ENCODE data around the gene TPI1.
"Not testable (repeated sequence)": the region's sequence is repeated elsewhere in the genome, so short reads cannot be mapped to it uniquely, and the experiment has no call there.

TPI1 gene

GRCh38 chr12:6869049-6870021 lies 2.0 kb downstream of the TPI1 start:
- peak; percentile 77 to 89 for DNase-seq

- not testable (repeated sequence) for DNase-seq
Measured at GRCh38 chr12:6870304-6870703, 3.0 kb downstream of the TPI1 start.

DNA sequence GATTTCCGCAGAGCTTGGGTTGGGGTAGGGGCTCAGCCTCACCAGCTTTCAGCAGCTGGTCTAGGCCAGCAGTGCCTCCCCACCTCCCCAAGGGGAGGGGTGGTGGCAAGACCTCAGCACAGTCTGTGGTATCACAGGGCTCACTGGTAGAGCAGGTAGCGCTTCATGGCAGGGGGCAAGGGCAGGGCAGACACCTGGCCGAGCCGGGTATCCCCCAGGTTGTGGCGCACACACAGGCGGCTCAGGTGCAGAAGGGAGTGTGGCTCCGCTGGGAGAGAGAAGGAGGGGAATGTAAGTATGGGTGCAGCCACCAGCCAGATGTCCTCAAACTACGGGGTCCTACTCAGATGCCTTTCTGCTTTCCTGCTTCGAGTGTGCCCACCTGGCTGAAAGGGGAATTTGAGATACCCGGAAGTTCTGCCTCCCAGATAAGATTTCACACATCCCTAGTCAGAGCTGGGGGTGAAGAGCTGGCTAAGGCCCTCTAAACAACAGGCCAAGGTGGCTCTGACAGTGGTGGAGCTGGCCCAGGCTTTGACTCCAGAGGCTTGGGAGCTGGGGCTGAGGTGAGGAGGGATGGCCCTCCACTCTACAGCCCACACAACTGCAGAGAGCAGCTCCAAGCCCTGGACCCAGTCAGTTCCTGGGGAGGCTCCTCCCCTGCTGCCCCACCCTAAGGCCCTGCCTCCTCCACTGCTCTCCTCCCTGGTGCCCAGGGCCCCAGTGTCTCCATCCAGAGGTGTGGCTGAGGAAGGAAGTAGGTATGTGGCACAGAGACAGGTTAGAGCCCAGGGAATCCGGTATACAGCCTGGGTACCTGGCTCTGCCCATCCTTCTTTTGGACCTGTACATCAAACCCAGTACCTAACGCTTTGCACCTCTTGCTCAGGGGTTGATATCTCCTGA lies 4.0 kb downstream of the TPI1 start:
- no peak for DNase-seq

- peak; percentile 80 to 83 for DNase-seq
Measured at GRCh38 chr12:6872073-6873048, 5.0 kb downstream of the TPI1 start.

DNA sequence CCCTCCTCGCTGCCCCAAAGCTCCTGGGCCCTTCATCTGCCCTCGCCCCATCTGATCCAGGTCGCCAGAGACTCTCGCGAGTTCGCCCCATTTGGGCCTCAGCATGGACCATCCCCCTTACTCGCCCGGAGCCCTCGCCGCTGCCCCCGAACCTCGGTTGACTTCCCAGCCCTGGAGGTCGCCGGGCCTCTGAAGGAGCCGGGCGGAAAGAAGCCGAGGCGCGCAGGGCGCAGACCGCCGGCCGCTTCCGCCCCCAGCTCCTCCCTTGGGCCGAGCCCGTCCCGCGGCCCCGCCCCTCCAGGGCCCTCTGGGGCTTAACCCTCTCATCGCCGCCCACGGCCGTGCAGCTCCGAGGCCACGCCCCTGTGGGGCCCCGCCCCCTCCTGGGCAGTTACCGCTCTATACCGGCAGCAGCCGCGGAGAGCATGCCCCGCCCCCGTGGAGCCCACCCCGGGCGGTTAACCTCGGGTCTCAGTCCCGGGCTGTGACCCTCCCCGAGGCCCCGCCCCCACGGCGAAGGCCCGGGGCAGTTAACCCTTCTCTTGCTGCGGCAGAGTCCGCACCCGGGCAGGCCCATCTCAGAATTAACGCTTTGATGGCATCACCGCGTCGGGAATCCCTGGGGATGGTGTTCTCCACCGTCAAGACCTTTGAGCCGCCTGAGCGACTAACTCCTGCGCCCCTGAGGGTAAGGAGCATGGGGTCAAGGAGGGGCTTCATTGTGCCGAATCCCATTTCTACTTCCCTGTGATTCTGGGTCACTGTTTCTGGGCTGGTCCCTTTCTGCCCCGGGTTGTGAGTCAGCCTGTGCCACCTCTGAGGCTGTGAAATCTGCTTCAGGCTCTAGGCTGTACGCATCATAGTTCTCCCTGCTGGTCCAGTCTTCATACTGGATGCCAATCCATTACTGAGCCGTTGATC lies 6.0 kb downstream of the TPI1 start, which contains the start of gene SPSB2:
Gene SPSB2, minus strand, starts transcription at position 210 of the 921 bp plus-strand sequence. CDS start 402 bp downstream, outside the sequence.
- peak; percentile 99 for DNase-seq

GRCh38 chr12:6874015-6874368 lies 6.7 kb downstream of the TPI1 start:
- not testable (repeated sequence) for DNase-seq

DNA sequence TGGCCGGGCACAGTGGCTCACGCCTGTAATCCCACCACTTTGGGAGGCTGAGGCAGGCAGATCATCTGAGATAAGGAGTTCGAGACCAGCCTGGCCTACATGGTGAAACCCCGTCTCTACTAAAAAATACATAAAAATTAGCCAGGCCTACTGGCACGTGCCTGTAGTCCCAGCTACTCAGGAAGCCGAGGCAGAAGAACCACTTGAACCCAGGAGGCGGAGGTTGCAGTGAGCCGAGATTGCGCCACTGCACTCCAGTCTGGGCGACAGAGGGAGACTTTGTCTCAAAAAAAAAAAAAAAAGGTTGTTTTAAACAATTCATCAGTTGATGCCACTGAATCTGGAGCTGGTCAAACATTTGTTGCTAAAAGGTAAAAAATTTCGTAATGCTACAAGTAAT lies 12.5 kb downstream of the TPI1 start:
- DNase-seq, result not testable (repeated sequence)

- DNase-seq, result no peak
Measured at GRCh38 chr12:6883252-6883651, 15.9 kb downstream of the TPI1 start.

DNA sequence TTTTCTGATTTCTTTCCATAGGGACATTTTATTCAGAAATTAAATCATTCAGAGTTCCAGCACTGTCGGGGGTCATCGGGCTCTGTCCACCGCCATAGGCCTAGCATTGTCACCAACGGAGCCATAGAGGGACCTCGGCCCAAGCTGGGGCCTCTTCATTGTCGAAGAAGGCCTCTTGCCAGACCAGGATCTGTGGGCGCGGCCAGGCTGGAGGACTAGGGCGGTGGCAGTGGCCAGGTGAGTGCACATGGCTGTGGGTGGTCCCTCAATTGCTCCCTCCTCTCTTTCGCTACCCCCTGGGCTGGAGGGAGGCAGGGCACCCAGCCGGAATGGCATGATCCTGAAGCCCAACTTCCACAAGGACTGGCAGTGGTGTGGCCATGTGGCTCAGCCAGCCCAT lies 16.4 kb downstream of the TPI1 start:
- DNase-seq, result no peak

DNA sequence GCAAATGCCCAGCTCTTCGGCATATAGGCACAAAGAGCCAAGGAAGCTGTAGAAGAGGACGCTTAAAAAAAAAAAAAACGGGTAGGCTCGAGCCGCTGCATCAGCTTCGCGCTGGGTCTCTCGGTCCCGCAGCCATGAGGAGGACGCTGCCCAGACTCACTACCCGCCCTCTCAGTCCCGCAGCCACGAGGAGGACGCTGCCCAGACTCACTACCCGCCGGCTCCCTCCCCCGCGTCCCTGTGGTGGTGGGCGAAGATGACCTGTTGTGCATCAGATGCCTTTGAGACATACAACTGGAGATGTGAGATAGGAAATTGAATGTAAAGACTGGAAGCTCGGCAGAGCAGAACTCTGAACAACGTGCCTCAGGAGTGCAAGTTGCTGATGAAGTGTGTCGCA lies 17.2 kb downstream of the TPI1 start:
- DNase-seq, result no peak

DNA sequence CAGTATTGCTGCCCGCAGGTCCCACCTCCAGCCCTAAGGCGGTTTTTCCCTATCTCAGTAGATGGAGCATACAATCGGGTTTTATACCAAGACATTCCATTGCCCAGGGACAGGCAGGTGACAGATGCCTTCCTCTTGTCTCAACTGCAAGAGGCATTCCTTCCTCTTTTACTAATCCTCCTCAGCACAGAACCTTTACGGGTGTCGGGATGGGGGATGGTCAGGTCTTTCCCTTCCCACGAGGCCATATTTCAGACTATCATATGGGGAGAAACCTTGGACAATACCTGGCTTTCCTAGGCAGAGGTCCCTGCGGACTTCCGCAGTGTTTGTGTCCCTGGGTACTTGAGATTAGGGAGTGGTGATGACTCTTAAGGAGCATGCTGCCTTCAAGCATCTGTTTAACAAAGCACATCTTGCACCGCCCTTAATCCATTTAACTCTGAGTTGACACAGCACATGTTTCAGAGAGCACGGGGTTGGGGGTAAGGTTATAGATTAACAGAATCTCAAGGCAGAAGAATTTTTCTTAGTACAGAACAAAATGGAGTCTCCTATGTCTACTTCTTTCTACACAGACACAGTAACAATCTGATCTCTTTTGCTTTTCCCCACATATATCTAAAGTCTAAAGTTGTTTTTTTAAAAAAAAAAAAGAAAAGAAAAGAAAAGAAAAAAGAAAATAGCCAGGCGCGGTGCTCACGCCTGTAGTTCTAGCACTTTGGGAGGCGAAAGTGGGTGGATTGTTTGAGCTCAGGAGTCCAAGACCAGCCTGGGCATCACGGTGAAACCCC lies 19.1 kb downstream of the TPI1 start:
- not testable (repeated sequence) for DNase-seq

DNA sequence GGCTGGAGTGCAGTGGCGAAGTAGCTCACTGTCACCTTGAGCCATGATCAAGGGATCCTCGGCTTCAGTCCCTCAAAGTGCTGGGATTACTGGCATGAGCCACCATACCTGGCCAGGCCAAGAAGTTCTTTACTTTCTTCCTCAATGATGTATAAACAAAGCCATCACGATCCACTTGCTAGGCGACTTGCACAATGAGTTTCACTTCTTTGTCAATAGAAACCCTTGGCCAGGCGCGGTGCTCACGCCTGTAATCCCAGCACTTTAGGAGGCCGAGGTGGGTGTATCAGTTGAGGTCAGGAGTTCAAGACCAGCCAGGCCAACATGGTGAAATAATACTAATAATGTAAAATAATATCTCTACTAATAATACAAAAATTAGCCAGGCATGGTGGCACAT lies 20.1 kb downstream of the TPI1 start:
- no peak for DNase-seq

DNA sequence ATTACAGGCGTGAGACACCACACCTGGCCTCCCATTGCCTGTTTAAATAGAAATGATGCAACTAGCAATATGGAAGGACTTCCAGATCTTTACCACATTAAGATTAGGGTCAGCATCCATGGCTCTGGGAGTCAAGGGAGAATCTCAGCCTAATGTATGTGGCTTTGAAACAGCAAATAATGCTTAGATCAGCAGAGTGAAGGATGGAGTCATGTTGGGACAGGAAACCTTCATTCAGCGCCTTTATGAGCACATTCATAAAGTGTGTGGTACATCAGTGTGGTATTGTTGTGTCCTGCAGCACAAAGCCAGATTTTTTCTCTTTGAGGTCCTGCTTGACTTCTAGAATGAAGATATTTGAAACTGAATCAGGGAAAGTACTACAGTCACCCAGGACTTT lies 21.0 kb downstream of the TPI1 start:
- no peak for DNase-seq

DNA sequence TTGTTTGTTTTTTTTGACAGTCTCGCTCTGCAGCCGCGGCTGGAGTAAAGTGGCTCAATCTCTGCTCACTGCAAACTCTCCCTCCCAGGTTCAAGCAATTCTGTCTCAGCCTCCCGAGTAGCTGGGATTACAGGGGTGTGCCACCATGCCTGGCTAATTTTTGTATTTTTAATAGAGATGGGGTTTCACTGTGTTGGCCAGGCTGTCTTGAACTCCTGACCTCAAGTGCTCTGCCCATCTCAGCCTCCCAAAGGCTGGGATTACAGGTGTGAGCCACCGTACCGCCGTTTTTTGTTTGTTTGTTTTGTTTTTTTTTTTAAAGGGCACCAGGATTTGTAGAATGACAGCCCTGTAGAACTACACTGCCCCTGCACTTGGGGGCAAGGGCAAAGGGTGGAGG lies 21.5 kb downstream of the TPI1 start:
- DNase-seq, result not testable (repeated sequence)

DNA sequence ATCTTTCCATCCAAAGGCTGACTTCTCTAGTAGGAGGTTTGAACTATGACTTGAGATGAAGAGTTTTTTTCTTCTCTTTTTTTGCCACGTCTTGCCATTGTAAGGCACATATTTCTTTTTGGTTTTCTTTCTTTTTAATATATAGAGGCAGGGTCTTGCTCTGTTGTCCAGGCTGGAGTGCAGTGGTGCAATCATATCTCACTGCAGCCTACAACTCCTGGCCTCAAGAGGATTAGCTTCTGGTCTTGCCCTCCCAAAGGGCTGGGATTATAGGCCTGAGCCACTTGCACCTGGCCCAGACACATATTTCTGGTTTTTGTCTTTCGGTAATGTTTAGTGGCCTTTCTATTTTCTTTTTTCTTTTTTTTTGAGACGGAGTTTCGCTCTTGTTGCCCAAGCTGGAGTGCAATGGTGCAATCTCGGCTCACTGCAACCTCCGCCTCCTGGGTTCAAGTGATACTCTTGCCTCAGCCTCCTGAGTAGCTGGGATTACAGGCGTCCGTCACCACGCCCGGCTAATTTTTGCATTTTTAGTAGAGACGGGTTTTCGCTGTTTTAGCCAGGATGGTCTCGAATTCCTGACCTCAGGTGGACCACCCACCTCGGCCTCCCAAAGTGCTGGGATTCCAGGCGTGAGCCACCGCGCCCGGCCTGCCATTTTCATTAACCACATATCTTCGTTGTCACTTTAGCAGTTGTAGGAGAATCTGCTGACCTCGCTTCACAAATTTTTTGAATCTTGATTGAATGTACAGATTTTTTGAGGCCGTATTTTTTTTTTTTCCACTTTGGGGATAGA lies 22.6 kb downstream of the TPI1 start:
- not testable (repeated sequence) for DNase-seq

DNA sequence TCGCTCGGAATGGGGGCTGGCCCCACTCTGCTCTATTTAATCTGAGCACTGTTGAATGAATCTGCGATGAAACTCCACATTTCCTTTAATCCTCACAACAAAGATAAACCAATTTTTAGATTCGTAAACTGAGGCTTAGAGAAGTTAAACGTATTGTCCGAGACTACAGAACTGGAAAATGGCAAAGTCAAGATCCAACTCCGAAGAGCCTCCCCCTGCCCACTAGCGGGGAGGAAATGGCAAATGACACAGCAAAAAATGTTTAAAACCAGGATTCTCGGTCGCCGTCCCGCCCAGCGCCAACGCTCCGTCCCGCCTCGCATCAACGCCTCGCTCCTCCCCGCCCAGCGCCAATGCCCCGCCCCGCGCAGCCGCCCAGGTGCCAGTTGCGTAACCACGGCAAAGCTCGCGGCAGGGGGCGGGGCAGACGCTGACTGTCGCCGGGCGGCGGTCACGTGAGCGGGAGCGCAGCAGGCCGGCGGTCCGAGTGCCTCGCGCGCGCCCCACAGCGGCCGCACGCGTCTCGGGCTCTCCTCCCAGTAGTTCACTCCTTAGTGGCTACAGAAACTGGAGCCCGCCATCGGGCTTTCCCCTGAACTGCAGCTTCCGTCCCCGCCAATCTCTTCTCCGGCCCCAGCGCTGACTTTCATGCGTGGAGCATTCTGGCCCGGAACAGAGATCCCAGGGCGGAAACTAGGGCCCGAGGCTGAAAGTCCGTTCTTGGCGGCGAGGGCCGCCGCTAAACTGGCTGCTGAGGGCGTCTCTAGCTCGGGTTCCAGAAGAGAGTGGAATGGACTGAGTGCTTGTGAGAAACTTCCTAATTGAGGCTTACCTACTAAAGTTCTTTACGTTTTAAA lies 23.7 kb downstream of the TPI1 start:
- peak; percentile 99 for DNase-seq

DNA sequence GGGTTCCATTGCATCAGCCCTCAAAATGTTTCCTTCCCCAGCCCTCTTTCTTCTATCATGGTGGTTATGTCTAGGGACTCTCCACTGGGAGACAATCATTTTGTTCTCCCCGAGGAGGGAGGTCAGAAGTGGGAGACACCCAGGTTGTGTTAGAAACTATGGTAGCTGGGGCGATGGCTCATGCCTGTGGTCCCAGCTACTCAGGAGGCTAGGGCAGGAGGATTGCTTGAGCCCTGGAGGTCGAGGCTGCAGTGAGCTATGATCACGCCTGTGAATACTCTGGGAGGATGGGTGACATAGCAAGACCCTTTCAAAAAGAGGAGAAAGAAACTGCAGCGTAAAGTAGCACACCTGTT lies 24.3 kb downstream of the TPI1 start:
- no peak for DNase-seq

DNA sequence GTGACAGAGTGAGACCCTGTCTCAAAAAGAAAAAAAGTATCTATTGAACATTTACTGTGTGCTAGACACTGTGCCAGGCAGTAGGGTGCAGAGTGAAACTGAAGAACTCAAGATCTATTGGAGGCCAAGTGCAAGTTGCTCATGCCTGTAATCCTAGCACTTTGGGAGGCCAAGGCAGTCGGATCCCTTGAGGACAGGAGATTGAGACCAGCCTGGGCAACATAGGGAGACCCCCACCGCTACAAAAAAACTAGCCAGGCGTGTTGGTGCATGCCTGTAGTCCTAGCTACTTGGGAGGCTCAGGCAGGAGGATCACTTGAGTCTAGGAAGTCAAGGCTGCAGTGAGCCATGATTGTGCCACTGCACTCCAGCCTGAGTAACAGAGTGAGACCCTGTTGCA lies 25.4 kb downstream of the TPI1 start:
- DNase-seq, result not testable (repeated sequence)

All from activated CD4-positive, alpha-beta T cell treated with anti-CD3 and anti-CD28 coated beads for 4 hours (primary cell).